ENCODE measurements around the gene HASPIN.
"Not testable (repeated sequence)": the region's sequence is repeated elsewhere in the genome, so short reads cannot be mapped to it uniquely, and the experiment has no call there.

HASPIN gene

GRCh38 chr17:3699951-3700350 is 23.8 kb upstream of the HASPIN start:
- no peaks in the 10 kb centered on the region for H3K9me3 ChIP-seq (ENCODE audit: control insufficient read depth, low read length)
- no peak overlapping the region for H3K9ac ChIP-seq (ENCODE audit: low read length)
- H3K36me3 ChIP-seq (ENCODE audit: control insufficient read depth, insufficient read depth, low read length), result no peaks in the 10 kb centered on the region
- peaks cover 26% of the 10 kb centered on the region for H3K27me3 ChIP-seq (ENCODE audit: control insufficient read depth, insufficient read depth, low read length)
- peaks cover 10% of the 10 kb centered on the region for H3K4me1 ChIP-seq (ENCODE audit: control insufficient read depth, insufficient read depth, low read length)
- no peak overlapping the region for H3K4me3 ChIP-seq (ENCODE audit: low read length)

GRCh38 chr17:3702041-3702539 is 21.6 kb upstream of the HASPIN start:
- H3K4me3 ChIP-seq (ENCODE audit: low read length); H3K27me3 ChIP-seq (ENCODE audit: control insufficient read depth, insufficient read depth, low read length); H3K9ac ChIP-seq (ENCODE audit: low read length); H3K4me1 ChIP-seq (ENCODE audit: control insufficient read depth, insufficient read depth, low read length); H3K9me3 ChIP-seq (ENCODE audit: control insufficient read depth, low read length); H3K36me3 ChIP-seq (ENCODE audit: control insufficient read depth, insufficient read depth, low read length): not testable (repeated sequence)

- Histone ChIP-seq H3K9me3 (ENCODE audit: control insufficient read depth, low read length) (no peaks in the 10 kb centered on the region), H3K9ac (ENCODE audit: low read length) (no peak overlapping the region), H3K36me3 (ENCODE audit: control insufficient read depth, insufficient read depth, low read length) (no peaks in the 10 kb centered on the region), H3K27me3 (ENCODE audit: control insufficient read depth, insufficient read depth, low read length) (no peaks in the 10 kb centered on the region), H3K4me1 (ENCODE audit: control insufficient read depth, insufficient read depth, low read length) (no peaks in the 10 kb centered on the region), H3K4me3 (ENCODE audit: low read length) (no peak overlapping the region)
Observed at GRCh38 chr17:3704931-3705717, 18.6 kb upstream of the HASPIN start.

DNA sequence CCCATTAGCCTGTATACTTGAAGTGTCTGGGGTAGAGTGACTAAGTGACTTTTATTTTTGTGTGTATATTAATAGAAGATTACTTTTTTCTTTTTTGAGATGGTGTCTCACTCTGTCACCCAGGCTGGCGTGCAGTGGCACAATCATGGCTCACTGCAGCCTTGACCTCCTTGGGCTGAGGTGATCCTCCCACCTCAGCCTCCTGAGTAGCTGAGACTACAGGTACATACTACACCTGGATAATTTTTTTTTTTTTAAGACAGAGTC is 18.1 kb upstream of the HASPIN start:
- not testable (repeated sequence) for H3K4me1 ChIP-seq (ENCODE audit: control insufficient read depth, insufficient read depth, low read length); H3K36me3 ChIP-seq (ENCODE audit: control insufficient read depth, insufficient read depth, low read length); H3K27me3 ChIP-seq (ENCODE audit: control insufficient read depth, insufficient read depth, low read length); H3K9me3 ChIP-seq (ENCODE audit: control insufficient read depth, low read length); H3K4me3 ChIP-seq (ENCODE audit: low read length); H3K9ac ChIP-seq (ENCODE audit: low read length)

DNA sequence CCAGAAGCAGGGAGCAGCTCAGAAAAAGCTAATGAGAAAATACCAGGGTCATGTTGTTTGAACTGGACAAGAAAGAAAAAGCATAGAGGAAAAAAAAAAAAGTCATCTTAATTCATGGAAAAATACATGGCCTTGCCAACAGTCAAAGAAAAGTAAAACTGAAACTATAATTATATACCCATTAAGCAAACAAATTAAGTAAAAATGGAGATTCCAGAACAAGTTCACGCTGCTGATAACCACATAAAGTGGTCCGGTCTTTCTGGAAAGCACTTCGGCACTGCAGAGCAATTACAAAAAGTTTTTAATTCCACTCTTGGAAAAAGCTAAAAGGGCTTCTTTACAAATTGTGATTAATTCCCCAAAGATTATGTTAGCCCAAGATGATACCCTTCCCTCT is 15.3 kb upstream of the HASPIN start:
- no peak overlapping the region for H3K9ac ChIP-seq (ENCODE audit: low read length)
- no peaks in the 10 kb centered on the region for H3K27me3 ChIP-seq (ENCODE audit: control insufficient read depth, insufficient read depth, low read length)
- no peak overlapping the region for H3K4me3 ChIP-seq (ENCODE audit: low read length)
- H3K9me3 ChIP-seq (ENCODE audit: control insufficient read depth, low read length), result no peaks in the 10 kb centered on the region
- H3K36me3 ChIP-seq (ENCODE audit: control insufficient read depth, insufficient read depth, low read length), result no peaks in the 10 kb centered on the region
- H3K4me1 ChIP-seq (ENCODE audit: control insufficient read depth, insufficient read depth, low read length), result no peaks in the 10 kb centered on the region

DNA sequence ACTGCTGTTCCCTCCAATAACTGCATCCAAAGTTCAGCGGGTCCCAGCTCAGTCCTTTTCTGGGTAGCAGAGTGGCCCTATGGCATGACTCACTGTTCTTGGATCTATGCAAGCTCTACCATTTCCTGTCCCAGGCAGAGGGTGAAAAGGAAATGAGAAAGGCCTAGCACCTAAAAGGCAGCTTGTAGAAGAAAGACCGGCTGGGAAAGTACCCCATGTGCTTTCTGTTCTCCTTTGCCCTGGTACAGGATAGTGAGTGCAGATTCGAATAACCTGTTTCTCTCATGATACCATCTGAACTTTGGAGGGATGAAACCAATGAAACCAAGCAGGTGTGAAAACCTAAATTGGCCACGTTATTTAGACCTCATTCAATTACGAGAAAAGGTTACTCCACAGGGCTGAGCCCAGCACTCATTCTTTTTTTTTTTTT is 12.7 kb upstream of the HASPIN start:
- no peaks in the 10 kb centered on the region for H3K4me1 ChIP-seq (ENCODE audit: control insufficient read depth, insufficient read depth, low read length)
- H3K9ac ChIP-seq (ENCODE audit: low read length), result no peak overlapping the region
- no peak overlapping the region for H3K4me3 ChIP-seq (ENCODE audit: low read length)
- H3K36me3 ChIP-seq (ENCODE audit: control insufficient read depth, insufficient read depth, low read length), result no peaks in the 10 kb centered on the region
- no peaks in the 10 kb centered on the region for H3K27me3 ChIP-seq (ENCODE audit: control insufficient read depth, insufficient read depth, low read length)
- no peaks in the 10 kb centered on the region for H3K9me3 ChIP-seq (ENCODE audit: control insufficient read depth, low read length)

GRCh38 chr17:3712811-3713463 is 10.8 kb upstream of the HASPIN start:
- Histone ChIP-seq H3K4me1 (ENCODE audit: control insufficient read depth, insufficient read depth, low read length) (no peaks in the 10 kb centered on the region), H3K9ac (ENCODE audit: low read length) (no peak overlapping the region), H3K36me3 (ENCODE audit: control insufficient read depth, insufficient read depth, low read length) (no peaks in the 10 kb centered on the region), H3K27me3 (ENCODE audit: control insufficient read depth, insufficient read depth, low read length) (no peaks in the 10 kb centered on the region), H3K9me3 (ENCODE audit: control insufficient read depth, low read length) (no peaks in the 10 kb centered on the region), H3K4me3 (ENCODE audit: low read length) (no peak overlapping the region)

- Histone ChIP-seq H3K4me1 (ENCODE audit: control insufficient read depth, insufficient read depth, low read length) (no peaks in the 10 kb centered on the region), H3K27me3 (ENCODE audit: control insufficient read depth, insufficient read depth, low read length) (no peaks in the 10 kb centered on the region), H3K9me3 (ENCODE audit: control insufficient read depth, low read length) (no peaks in the 10 kb centered on the region), H3K36me3 (ENCODE audit: control insufficient read depth, insufficient read depth, low read length) (no peaks in the 10 kb centered on the region), H3K4me3 (ENCODE audit: low read length) (no peak overlapping the region), H3K9ac (ENCODE audit: low read length) (no peak overlapping the region)
Observed at GRCh38 chr17:3715296-3715695, 8.4 kb upstream of the HASPIN start.

GRCh38 chr17:3718201-3718600 is 5.5 kb upstream of the HASPIN start:
- H3K9ac ChIP-seq (ENCODE audit: low read length), result no peak overlapping the region
- H3K9me3 ChIP-seq (ENCODE audit: control insufficient read depth, low read length), result no peaks in the 10 kb centered on the region
- no peaks in the 10 kb centered on the region for H3K36me3 ChIP-seq (ENCODE audit: control insufficient read depth, insufficient read depth, low read length)
- H3K27me3 ChIP-seq (ENCODE audit: control insufficient read depth, insufficient read depth, low read length), result no peaks in the 10 kb centered on the region
- no peak overlapping the region for H3K4me3 ChIP-seq (ENCODE audit: low read length)
- H3K4me1 ChIP-seq (ENCODE audit: control insufficient read depth, insufficient read depth, low read length), result no peaks in the 10 kb centered on the region

- H3K4me3 ChIP-seq (ENCODE audit: low read length), result no peak overlapping the region
- no peaks in the 10 kb centered on the region for H3K36me3 ChIP-seq (ENCODE audit: control insufficient read depth, insufficient read depth, low read length)
- no peaks in the 10 kb centered on the region for H3K9me3 ChIP-seq (ENCODE audit: control insufficient read depth, low read length)
- H3K27me3 ChIP-seq (ENCODE audit: control insufficient read depth, insufficient read depth, low read length), result no peaks in the 10 kb centered on the region
- no peak overlapping the region for H3K9ac ChIP-seq (ENCODE audit: low read length)
- peaks cover 2% of the 10 kb centered on the region for H3K4me1 ChIP-seq (ENCODE audit: control insufficient read depth, insufficient read depth, low read length)
Observed at GRCh38 chr17:3719265-3719664, 4.4 kb upstream of the HASPIN start.

DNA sequence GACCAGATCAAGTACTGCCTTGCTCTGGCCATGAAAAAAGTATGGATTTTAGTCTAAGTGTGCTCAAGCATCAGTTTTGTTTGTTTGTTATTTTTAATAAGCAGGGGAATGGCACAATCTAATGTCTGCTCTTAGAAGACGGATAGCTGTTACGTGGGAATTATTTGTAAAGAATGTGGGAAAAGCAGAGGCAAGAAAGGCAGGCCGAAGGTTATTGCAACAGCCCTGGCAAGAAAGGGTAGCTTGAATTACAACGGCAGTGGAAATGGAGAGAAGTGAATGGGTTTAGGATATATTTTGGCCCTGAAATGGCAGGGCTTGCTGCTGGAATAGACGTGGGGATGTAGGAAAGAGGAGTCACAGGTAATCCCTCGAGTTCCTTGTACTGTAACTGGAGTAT is 987 bp upstream of the HASPIN start:
- peaks cover 7% of the 10 kb centered on the region for H3K4me1 ChIP-seq (ENCODE audit: control insufficient read depth, insufficient read depth, low read length)
- peak overlapping the region; percentile 85 for H3K9ac ChIP-seq (ENCODE audit: low read length)
- no peaks in the 10 kb centered on the region for H3K9me3 ChIP-seq (ENCODE audit: control insufficient read depth, low read length)
- peak overlapping the region; percentile 75 for H3K4me3 ChIP-seq (ENCODE audit: low read length)
- H3K27me3 ChIP-seq (ENCODE audit: control insufficient read depth, insufficient read depth, low read length), result no peaks in the 10 kb centered on the region
- no peaks in the 10 kb centered on the region for H3K36me3 ChIP-seq (ENCODE audit: control insufficient read depth, insufficient read depth, low read length)

DNA sequence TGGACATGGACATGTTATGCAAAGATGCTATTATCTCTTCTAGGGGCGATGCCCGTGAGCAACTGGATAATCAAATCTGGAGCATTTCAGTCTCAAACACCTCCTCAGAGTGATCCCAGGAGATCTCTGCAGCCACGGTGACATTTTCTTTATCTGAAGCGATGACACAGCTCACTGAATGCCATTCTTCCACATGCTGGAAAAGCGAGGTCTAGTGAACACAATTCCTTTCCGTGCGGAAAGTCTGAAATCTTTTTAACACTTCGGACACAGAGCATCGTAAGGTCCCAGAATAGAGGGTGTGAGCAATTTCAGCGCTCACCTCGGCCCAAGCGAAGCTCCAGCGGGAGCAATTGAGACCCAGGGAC is 531 bp upstream of the HASPIN start:
- peak overlapping the region; percentile 85 for H3K9ac ChIP-seq (ENCODE audit: low read length)
- H3K9me3 ChIP-seq (ENCODE audit: control insufficient read depth, low read length), result no peaks in the 10 kb centered on the region
- H3K4me3 ChIP-seq (ENCODE audit: low read length), result peak overlapping the region; percentile 75
- H3K27me3 ChIP-seq (ENCODE audit: control insufficient read depth, insufficient read depth, low read length), result no peaks in the 10 kb centered on the region
- H3K4me1 ChIP-seq (ENCODE audit: control insufficient read depth, insufficient read depth, low read length), result peaks cover 7% of the 10 kb centered on the region
- no peaks in the 10 kb centered on the region for H3K36me3 ChIP-seq (ENCODE audit: control insufficient read depth, insufficient read depth, low read length)
